GM21528 (cell line): Measurements from ENCODE around the gene REM2.

Source experiments
- ATAC-seq: cut with Tn5 transposase; IDR thresholded peaks from one replicate; pipeline ENCODE4 v1.9.1; 2021; ENCODE audit warnings: mild to moderate bottlenecking, moderate library complexity; ENCODE audit not compliant: unreplicated experiment, low FRiP score

The REM2 gene

DNA sequence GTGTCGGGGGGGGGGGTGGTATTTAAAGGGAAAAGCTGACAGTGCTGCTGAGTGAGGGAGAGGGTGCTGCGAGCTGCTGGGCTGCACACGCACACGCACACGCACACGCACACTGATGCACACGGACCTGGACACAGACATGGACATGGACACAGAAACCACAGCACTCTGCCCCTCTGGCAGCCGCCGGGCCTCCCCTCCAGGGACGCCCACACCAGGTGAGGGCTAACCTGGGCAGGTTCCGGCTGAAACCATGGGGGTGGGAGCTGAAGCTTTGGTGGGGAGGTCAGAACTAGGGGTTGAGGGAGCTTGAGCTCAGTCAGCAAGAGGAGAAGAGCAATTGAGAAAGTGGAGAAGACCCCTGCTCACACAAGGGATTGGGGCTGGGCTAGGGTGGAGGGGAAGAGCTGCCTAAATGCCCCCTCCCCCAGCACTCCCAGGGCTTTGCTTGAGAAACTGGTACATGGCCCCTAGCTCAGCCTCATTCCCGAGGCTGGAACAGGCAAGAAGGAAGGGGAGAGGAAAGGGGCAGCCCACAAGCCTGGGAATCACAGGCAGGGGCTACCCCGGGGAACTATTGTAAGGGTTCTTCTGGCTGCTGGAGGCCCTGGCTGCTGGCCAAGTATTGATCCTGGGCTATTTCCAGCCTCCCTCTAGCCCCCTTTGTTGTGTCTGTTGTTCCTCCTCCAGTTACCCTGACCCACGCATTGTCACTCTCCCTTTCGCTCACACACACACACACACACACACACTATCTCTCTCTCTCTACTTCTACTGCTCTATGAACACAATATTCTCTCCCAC, at the start of gene REM2:
REM2 (plus strand) TSS at position 50 of the 804 bp plus-strand sequence; CDS start at position 116, 66 bp downstream.
- no peak for ATAC-seq

- no peak for ATAC-seq
These were observed 47.5 kb upstream of the REM2 start for GRCh38 chr14:22835505-22835904.

DNA sequence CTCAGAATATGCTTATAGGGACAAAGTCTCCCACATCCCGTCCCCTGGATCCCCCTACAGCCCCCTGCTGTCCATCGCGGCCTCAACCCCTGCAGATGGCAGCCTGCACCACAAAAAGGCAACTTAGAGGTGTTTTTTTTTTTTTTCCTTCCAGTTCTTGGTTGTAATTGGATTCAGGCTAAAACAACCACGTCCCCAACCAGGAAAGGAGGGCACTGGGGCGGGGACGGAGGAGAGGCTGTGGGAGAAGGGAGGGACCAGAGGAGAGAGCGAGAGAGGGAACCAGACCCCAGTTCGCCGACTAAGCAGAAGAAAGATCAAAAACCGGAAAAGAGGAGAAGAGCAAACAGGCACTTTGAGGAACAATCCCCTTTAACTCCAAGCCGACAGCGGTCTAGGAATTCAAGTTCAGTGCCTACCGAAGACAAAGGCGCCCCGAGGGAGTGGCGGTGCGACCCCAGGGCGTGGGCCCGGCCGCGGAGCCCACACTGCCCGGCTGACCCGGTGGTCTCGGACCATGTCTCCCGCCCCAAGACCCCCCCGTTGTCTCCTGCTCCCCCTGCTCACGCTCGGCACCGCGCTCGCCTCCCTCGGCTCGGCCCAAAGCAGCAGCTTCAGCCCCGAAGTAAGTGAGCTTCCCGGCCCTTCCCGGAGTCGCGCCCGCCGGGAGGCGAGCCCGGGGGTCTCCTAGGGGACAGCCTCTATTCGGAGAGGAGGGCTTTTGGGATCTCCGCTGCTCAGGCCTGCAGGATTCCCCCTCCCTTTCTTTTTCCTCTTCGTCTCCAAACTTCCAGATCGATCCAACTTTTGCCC, 46.5 kb upstream of the REM2 start, which contains the start of gene MMP14:
MMP14 (plus strand) TSS at position 285 of the 813 bp plus-strand sequence; CDS start at position 518, 233 bp downstream.
- ATAC-seq: no peak

- no peak for ATAC-seq
These were observed 45.8 kb upstream of the REM2 start for GRCh38 chr14:22837114-22837749.

DNA sequence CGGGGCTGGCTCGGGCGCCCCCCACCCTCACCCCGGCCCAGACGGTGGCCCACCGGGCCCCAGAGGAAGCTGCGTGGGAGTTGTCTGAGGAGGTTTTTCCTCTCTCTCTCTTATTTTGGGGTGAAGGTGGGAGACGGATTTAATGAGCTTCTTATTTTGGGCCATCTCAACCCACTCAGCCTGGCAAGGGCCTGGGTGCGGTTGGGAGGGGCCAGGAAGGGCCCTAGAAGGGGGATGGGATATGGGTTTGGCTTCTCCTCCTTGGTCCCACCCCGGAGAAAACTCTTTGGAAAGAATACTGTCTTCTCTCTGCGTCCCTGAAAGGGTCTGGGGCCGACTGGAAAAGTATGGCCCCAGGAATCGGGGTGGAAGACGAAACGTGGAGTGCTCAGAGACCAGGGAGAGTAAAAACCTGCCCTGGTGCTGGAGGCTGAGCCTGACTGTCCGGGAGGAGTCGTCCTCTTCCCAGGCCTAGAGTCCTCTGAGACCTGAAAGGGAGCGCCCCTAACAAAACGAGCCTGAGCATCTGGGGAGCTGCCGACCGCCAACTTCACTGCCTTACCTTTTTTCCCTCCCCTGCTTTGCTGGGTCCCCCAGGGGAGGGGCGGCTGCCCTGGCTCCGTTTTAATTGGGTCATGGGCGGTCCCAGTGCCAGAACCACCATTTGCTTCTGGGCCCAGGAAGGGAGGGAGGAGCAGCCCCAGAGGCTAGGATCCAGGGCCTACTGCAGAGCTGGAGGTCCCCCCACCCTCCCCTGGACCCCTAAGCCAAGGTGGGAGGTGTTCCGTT, 45.1 kb upstream of the REM2 start:
- no peak for ATAC-seq

- no peak for ATAC-seq
These were observed 44.4 kb upstream of the REM2 start for GRCh38 chr14:22838631-22839041.

DNA sequence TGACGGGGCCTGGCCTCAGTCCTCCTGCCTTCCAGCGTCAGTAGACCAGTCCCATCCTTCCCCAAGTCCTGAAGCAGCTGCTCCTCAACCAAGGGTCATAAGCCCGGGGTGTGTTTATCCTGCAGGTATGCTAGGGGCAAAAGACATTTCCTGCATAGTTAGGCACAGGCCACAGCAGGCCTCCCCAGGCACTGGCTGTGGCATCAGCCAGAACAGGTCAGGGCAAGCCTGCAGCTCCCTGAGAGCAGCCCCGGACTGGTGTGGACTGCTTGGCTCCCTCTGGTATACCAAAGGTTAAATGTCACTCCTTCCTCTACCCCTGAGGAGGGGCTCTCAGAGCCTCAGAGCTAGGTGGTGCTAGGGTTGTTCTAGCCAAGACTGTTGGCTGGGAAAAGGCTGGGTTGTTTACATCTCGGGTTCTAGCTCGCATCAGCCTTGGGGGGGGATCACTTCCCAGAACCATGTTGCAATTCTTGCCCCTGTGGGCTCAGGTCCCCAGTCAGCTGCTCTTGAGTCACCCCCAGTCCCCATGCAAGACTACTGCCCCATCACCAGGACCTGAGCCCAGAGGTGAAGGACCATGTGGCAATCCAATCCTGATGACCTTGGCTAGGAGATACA, 43.8 kb upstream of the REM2 start:
- ATAC-seq: no peak

DNA sequence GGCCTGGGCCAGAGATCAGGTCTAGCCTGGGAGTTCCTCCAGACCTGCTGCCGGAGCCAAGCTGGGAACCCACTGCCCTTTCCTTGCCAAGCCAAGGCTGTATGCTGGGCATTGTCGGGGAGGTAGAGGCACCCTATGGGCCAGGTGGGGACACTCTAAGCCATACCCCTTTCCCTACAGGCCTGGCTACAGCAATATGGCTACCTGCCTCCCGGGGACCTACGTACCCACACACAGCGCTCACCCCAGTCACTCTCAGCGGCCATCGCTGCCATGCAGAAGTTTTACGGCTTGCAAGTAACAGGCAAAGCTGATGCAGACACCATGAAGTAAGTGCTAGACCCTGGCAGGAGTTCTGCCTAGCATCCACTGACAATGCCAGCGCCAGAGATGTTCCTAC, 41.7 kb upstream of the REM2 start:
- ATAC-seq: no peak

DNA sequence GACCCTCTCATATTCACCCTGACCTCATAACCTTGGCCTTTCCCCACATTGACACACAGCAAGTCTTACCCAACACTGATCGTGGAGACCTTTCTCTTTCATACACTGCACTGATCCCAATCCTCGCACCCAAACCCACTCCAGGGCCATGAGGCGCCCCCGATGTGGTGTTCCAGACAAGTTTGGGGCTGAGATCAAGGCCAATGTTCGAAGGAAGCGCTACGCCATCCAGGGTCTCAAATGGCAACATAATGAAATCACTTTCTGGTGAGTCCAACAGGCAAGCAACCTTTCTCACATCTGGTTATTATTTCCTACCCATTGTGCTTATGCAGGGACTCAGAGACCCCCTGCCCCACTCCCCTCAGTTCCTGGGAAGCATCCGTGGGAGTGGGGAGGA, 41.3 kb upstream of the REM2 start:
- no peak for ATAC-seq

- no peak for ATAC-seq
These were observed 40.6 kb upstream of the REM2 start for GRCh38 chr14:22842211-22843122.

DNA sequence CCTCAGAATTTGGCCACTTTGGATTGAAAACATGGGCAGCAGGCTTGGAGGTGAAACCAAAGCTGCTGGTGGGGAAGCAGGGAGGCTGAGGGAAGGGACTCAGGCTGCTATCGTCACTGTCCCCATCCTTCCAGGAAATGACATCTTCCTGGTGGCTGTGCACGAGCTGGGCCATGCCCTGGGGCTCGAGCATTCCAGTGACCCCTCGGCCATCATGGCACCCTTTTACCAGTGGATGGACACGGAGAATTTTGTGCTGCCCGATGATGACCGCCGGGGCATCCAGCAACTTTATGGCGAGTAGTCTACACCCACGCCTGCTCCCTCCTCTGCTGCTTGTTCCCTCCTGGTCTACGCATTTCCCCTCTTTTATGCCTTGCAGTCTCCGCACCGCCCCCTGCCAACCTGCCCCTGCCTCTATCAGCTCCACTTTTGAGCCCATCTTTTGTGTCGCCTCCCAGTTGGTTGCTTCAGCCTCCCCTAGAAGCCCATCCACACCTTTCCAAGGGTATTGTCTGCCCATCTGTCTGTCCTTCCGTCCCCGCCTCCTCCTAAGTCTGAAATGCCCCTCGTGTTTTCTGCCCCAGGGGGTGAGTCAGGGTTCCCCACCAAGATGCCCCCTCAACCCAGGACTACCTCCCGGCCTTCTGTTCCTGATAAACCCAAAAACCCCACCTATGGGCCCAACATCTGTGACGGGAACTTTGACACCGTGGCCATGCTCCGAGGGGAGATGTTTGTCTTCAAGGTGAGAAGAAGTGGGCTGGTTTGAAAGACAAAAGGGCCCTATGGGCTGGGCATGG, 39.7 kb upstream of the REM2 start:
- ATAC-seq: no peak

DNA sequence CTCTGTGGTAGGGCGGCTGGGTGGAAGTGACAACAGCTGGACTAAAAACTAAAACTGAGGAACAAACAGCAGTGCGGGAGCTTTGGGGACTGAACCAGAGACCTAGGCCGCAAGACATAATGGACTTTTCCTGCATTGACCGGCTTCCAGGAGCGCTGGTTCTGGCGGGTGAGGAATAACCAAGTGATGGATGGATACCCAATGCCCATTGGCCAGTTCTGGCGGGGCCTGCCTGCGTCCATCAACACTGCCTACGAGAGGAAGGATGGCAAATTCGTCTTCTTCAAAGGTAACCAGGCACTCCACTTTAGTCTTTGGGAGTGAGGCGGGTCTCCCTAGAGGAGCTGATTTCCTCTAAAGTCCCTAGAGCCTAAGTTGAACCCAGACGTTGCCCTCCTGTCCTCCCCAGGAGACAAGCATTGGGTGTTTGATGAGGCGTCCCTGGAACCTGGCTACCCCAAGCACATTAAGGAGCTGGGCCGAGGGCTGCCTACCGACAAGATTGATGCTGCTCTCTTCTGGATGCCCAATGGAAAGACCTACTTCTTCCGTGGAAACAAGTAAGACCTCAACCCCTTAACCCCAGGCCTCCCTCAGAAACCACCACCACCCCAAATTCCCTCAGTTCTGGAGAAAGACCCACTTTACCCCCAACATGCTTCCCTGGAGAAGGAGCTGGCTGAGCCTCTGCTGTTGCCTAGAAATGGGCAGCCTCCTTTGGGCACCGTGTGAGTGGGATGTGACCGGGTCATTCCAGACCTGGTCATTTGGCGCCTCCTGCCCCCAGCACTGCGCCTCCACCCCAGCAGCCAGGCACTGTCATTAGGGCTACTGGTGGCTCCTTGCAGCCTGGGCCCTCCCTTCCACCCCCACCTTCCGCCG, 38.6 kb upstream of the REM2 start:
- ATAC-seq: no peak

DNA sequence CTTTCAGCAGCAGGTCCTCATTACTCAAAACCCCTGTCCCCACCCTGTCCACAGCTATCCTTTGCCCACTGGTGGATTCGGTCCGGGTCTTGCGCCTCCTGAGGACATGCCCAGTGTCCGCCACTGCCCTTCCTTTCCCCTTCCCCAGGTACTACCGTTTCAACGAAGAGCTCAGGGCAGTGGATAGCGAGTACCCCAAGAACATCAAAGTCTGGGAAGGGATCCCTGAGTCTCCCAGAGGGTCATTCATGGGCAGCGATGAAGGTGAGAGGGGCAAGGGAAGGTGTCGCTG, 38.0 kb upstream of the REM2 start:
- ATAC-seq: no peak

DNA sequence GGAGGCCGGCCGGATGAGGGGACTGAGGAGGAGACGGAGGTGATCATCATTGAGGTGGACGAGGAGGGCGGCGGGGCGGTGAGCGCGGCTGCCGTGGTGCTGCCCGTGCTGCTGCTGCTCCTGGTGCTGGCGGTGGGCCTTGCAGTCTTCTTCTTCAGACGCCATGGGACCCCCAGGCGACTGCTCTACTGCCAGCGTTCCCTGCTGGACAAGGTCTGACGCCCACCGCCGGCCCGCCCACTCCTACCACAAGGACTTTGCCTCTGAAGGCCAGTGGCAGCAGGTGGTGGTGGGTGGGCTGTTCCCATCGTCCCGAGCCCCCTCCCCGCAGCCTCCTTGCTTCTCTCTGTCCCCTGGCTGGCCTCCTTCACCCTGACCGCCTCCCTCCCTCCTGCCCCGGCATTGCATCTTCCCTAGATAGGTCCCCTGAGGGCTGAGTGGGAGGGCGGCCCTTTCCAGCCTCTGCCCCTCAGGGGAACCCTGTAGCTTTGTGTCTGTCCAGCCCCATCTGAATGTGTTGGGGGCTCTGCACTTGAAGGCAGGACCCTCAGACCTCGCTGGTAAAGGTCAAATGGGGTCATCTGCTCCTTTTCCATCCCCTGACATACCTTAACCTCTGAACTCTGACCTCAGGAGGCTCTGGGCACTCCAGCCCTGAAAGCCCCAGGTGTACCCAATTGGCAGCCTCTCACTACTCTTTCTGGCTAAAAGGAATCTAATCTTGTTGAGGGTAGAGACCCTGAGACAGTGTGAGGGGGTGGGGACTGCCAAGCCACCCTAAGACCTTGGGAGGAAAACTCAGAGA, 37.0 kb upstream of the REM2 start:
- ATAC-seq: no peak

DNA sequence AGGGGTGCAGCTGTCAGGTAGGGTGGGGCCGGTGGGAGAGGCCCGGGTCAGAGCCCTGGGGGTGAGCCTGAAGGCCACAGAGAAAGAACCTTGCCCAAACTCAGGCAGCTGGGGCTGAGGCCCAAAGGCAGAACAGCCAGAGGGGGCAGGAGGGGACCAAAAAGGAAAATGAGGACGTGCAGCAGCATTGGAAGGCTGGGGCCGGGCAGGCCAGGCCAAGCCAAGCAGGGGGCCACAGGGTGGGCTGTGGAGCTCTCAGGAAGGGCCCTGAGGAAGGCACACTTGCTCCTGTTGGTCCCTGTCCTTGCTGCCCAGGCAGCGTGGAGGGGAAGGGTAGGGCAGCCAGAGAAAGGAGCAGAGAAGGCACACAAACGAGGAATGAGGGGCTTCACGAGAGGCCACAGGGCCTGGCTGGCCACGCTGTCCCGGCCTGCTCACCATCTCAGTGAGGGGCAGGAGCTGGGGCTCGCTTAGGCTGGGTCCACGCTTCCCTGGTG, 36.2 kb upstream of the REM2 start:
- ATAC-seq: no peak

DNA sequence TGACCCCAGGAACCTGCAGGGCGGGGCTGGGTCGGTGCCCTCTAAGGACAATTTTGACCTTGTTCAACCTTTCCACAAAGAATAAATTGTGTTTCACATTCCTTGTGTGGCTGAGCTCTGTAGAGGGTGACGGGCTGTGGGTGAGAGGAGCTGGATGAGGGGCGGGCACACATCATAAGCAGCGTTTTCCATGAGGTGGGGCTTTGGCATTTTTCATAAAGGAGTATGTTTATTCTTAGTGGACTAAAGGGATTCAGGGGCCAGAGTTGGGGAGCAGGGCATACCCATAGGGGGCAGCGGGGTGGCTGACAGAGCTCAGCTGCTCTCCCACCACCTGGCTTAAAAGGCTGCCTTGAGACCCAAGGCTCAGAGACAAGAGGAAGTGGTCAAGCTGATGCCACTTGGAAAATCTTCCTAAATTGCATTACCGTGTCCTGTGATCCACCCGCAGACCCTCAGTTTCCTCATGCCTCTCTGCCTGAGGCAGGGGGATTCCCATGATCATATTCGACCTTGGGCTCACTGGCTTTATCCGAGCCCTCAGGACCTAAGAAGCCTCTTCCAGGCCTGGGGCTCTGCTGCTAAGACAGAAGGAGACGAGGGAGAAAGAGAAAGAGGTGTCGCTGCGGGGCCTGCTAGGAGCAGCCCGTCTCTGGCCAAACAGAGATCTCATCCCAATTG, 35.2 kb upstream of the REM2 start:
- ATAC-seq: no peak
